Trophoblast cell (in vitro differentiated cells and primary cell): ENCODE measurements around the gene PPP3R2.

Experiments
- DNase-seq, 2 donors: peaks; one replicate each; pipeline ENCODE4 v3.0.0-alpha.2; 2016
- H2AFZ ChIP-seq: 2 replicates; pipeline ENCODE4 v1.6.1; 2013; ENCODE audit warnings: low read length, moderate library complexity, mild to moderate bottlenecking; ENCODE audit not compliant: insufficient read depth, poor library complexity
- H2AK5ac ChIP-seq: 2 replicates; pipeline ENCODE4 v1.6.1; 2013; ENCODE audit warnings: mild to moderate bottlenecking, low read length
- H2BK120ac ChIP-seq: 2 replicates; pipeline ENCODE4 v1.6.1; 2013; ENCODE audit warnings: low read length, mild to moderate bottlenecking, moderate library complexity; ENCODE audit not compliant: insufficient read depth, poor library complexity
- H2BK12ac ChIP-seq: 2 replicates; pipeline ENCODE4 v1.6.1; 2013; ENCODE audit warnings: mild to moderate bottlenecking, low read length, moderate library complexity
- H2BK5ac ChIP-seq: 2 replicates; pipeline ENCODE4 v1.6.1; 2013; ENCODE audit warnings: low read length, low read depth, moderate library complexity, mild to moderate bottlenecking; ENCODE audit not compliant: poor library complexity
- H3K14ac ChIP-seq: 2 replicates; pipeline ENCODE4 v1.6.1; 2013; ENCODE audit warnings: mild to moderate bottlenecking, low read length
- H3K18ac ChIP-seq: 2 replicates; pipeline ENCODE4 v1.6.1; 2013; ENCODE audit warnings: mild to moderate bottlenecking, low read length
- H3K23ac ChIP-seq: 2 replicates; pipeline ENCODE4 v1.6.1; 2013; ENCODE audit warnings: low read length
- H3K27ac ChIP-seq: 2 replicates; pipeline ENCODE4 v1.5.1; 2013; ENCODE audit warnings: low read depth, mild to moderate bottlenecking, inconsistent platforms, low read length, moderate library complexity
- H3K27me3 ChIP-seq: 2 replicates; pipeline ENCODE4 v1.6.1; 2013; ENCODE audit warnings: inconsistent platforms, mild to moderate bottlenecking, low read length, moderate library complexity; ENCODE audit not compliant: insufficient read depth
- H3K36me3 ChIP-seq, 2 experiments: 1 replicate in 1 of 2; 2 replicates in 1 of 2; pipeline ENCODE4 v1.6.1; 2013; ENCODE audit warnings: low read length in 2 of 2, mild to moderate bottlenecking in 2 of 2, moderate library complexity in 1 of 2; ENCODE audit not compliant: insufficient read depth in 2 of 2, control insufficient read depth in 1 of 2
- H3K4ac ChIP-seq: 2 replicates; pipeline ENCODE4 v1.6.1; 2013; ENCODE audit warnings: low read depth, mild to moderate bottlenecking, low read length, moderate library complexity
- H3K4me1 ChIP-seq, 2 experiments: 1 replicate in 1 of 2; 2 replicates in 1 of 2; pipeline ENCODE4 v1.6.1; 2013; ENCODE audit warnings: low read length in 2 of 2, mild to moderate bottlenecking in 2 of 2, moderate library complexity in 1 of 2; ENCODE audit not compliant: insufficient read depth in 2 of 2, control insufficient read depth in 1 of 2
- H3K4me2 ChIP-seq: 2 replicates; pipeline ENCODE4 v1.6.1; 2013; ENCODE audit warnings: inconsistent platforms, mild to moderate bottlenecking, low read length, moderate library complexity
- H3K4me3 ChIP-seq: 2 replicates; pipeline ENCODE4 v1.5.1; 2013; ENCODE audit warnings: mild to moderate bottlenecking, low read depth, low read length, inconsistent platforms
- H3K79me1 ChIP-seq: one replicate; pipeline ENCODE4 v1.6.1; 2013; ENCODE audit warnings: low read length
- H3K79me2 ChIP-seq: 2 replicates; pipeline ENCODE4 v1.6.1; 2013; ENCODE audit warnings: low read length, mild to moderate bottlenecking; ENCODE audit not compliant: control insufficient read depth, insufficient read depth, poor library complexity
- H3K9ac ChIP-seq: 2 replicates; pipeline ENCODE4 v1.6.1; 2013; ENCODE audit warnings: mild to moderate bottlenecking, low read length
- H3K9me3 ChIP-seq: 2 replicates; pipeline ENCODE4 v1.6.1; 2013; ENCODE audit warnings: low read depth, mild to moderate bottlenecking, control low read depth, inconsistent platforms, low read length; ENCODE audit not compliant: insufficient read depth
- H4K12ac ChIP-seq: 2 replicates; pipeline ENCODE4 v1.6.1; 2013; ENCODE audit warnings: low read depth, mild to moderate bottlenecking, low read length, moderate library complexity
- H4K8ac ChIP-seq: 2 replicates; pipeline ENCODE4 v1.6.1; 2013; ENCODE audit warnings: low read depth, mild to moderate bottlenecking, low read length, moderate library complexity
- H4K91ac ChIP-seq: one replicate; pipeline ENCODE4 v1.6.1; 2013; ENCODE audit warnings: low read depth, mild to moderate bottlenecking, low read length, moderate library complexity
- WGBS: extraction: QIAGEN DNeasy Blood & Tissue Kit; methylation state at CpG from one replicate; pipeline ENCODE4 v1.1.7; 2013; ENCODE audit warnings: missing lambda C conversion rate; ENCODE audit not compliant: insufficient read length, insufficient coverage; ENCODE audit errors: extremely low coverage; 5-methylcytosine and 5-hydroxymethylcytosine counted together

Gene PPP3R2

DNA sequence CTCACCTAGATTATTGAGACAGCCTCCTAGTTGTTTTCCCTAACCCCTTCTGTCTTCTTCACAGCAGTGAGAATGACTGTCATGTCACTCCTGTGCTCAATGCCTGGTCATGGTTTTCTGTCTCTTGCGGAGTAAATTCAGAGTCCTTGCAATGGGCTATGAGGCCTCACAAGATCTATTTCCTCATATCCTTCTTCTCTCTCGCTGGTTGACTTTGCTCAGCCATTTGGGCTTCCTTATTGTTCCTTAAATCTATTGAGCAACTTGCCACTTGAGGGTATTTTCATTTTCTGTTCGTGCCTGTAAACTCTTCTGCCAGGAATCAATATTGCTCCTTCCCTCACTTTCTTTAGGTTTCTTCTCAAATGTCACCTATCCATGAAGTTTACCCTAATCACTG lies 9.0 kb downstream of the PPP3R2 start:
- no peak overlapping the region for H3K4me2 ChIP-seq
- no peaks in the 10 kb centered on the region for H3K79me1 ChIP-seq
- no peaks in the 10 kb centered on the region for H3K27me3 ChIP-seq
- H2BK12ac ChIP-seq, result no peak overlapping the region
- H2BK5ac ChIP-seq, result no peak overlapping the region
- peak in 1 of 2 donors; percentile 12 for DNase-seq
- no peak overlapping the region for H3K18ac ChIP-seq
- no peaks in the 10 kb centered on the region for H3K79me2 ChIP-seq
- H2BK120ac ChIP-seq, result no peak overlapping the region
- no peak overlapping the region for H3K27ac ChIP-seq
- H3K14ac ChIP-seq, result no peak overlapping the region
- no peak overlapping the region for H4K12ac ChIP-seq
- no peaks in the 10 kb centered on the region for H3K4me1 ChIP-seq
- no peak overlapping the region for H4K91ac ChIP-seq
- no CpG with 5 or more reads among the region's 3 CpGs for WGBS
- H2AFZ ChIP-seq, result no peak overlapping the region
- H3K4ac ChIP-seq, result no peak overlapping the region
- no peaks in the 10 kb centered on the region for H3K36me3 ChIP-seq
- H2AK5ac ChIP-seq, result no peak overlapping the region
- no peak overlapping the region for H3K4me3 ChIP-seq
- no peak overlapping the region for H4K8ac ChIP-seq
- no peaks in the 10 kb centered on the region for H3K9me3 ChIP-seq
- no peak overlapping the region for H3K9ac ChIP-seq
- H3K23ac ChIP-seq, result no peak overlapping the region

DNA sequence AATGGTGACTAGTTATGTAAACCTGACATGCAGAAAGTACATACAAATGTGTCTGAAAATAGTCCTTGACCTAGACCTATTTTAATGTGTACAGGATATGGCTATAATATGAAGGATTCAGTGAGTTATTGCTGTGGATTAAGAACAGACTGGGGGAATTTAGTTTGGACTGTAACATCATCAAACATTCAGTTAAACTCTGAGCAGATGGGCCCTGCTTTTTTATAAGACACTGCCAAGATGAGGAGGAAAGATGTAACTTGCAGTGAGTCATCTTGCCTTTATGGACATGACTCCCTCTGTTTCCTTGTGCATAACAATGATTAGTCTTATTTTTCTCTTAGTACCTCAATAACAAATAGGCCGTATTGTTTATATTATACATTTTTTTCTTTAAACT lies 12.2 kb downstream of the PPP3R2 start:
- Histone ChIP-seq H2BK12ac (no peak overlapping the region), H3K18ac (no peak overlapping the region), H3K79me2 (no peaks in the 10 kb centered on the region), H3K4ac (no peak overlapping the region), H2AFZ (no peak overlapping the region), H3K23ac (no peak overlapping the region), H3K27ac (no peak overlapping the region), H3K9me3 (no peaks in the 10 kb centered on the region), H3K4me1 (no peaks in the 10 kb centered on the region), H3K79me1 (no peaks in the 10 kb centered on the region), H3K27me3 (no peaks in the 10 kb centered on the region), H2BK5ac (no peak overlapping the region), H4K8ac (no peak overlapping the region), H3K36me3 (no peaks in the 10 kb centered on the region), H2BK120ac (no peak overlapping the region), H4K91ac (no peak overlapping the region), H3K4me2 (no peak overlapping the region), H2AK5ac (no peak overlapping the region), H3K4me3 (no peak overlapping the region), H3K14ac (no peak overlapping the region), H4K12ac (no peak overlapping the region), H3K9ac (no peak overlapping the region)
- no peak for DNase-seq
- WGBS, result no CpG with 5 or more reads among the region's 1 CpG

DNA sequence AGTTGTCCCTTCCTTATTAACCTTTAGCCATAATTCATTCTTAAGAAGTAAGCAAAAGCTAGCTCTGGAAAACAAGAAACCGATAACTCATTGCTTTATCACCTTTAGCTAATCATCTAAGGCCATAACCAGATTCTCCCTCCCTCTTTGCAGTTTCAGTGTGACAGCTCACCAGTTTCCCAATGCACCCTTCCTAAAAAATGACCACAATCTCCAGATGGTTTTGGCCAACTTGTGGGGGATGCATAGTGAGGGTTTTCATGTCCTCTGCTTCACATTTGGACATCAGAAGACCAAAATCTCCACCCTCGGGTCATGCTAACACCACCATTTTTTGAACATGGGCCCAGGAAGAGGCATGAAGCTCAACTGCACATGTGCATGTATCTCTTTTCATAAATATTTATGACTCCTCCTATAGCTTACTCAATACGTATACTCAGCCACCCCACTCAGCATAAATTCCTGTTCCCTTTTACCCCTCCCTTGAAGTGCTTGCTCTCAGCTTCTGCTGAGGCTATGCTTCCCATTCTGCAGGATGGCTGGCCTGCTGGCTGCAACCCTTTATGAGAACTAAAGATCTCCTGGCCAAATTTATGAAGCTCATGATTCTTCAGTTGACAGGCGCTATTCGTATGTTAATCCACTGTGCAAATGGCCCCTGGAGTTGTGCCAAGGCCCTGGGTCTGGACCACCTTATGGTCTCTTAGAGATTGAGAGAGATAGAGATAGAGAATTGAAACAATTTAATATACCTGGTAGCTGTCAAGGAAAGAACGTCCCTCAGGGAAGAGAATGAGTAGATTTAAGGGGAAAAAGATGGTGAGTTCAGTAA lies 14.8 kb downstream of the PPP3R2 start:
- no CpG with 5 or more reads among the region's 6 CpGs for WGBS

DNA sequence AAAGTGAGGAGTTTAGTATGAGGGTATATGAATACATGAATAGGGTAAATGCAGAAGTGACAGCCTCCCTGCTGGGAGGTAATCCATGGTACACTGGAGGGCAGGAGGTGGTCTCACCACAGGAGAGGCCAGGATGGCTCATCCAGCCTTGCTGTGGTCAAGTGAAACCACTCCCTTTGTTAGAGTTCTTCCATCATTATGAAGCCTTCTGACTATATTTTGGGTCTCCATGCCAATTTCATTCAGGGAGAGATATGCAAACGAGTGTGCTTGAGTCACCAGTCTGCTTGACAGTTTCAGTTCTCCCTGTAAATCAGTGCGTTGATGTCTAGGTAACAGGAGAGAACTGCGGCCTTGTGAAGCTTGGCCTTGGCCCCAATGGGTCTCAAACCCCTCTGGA lies 16.4 kb downstream of the PPP3R2 start:
- no CpG with 5 or more reads among the region's 3 CpGs for WGBS
- H3K4me1 ChIP-seq, result no peaks in the 10 kb centered on the region
- no peak overlapping the region for H4K8ac ChIP-seq
- H2BK5ac ChIP-seq, result no peak overlapping the region
- no peak overlapping the region for H2AFZ ChIP-seq
- H2BK12ac ChIP-seq, result no peak overlapping the region
- no peak overlapping the region for H2AK5ac ChIP-seq
- no peak overlapping the region for H3K4ac ChIP-seq
- H3K9me3 ChIP-seq, result no peaks in the 10 kb centered on the region
- no peaks in the 10 kb centered on the region for H3K79me1 ChIP-seq
- no peak overlapping the region for H3K23ac ChIP-seq
- H4K91ac ChIP-seq, result no peak overlapping the region
- peaks cover 2% of the 10 kb centered on the region for H3K27me3 ChIP-seq
- no peak overlapping the region for H2BK120ac ChIP-seq
- H3K4me3 ChIP-seq, result no peak overlapping the region
- no peak overlapping the region for H3K9ac ChIP-seq
- H3K27ac ChIP-seq, result no peak overlapping the region
- no peaks in the 10 kb centered on the region for H3K79me2 ChIP-seq
- no peak overlapping the region for H3K4me2 ChIP-seq
- no peaks in the 10 kb centered on the region for H3K36me3 ChIP-seq
- H3K18ac ChIP-seq, result no peak overlapping the region
- H3K14ac ChIP-seq, result no peak overlapping the region
- H4K12ac ChIP-seq, result no peak overlapping the region
- DNase-seq, result no peak

More for the DNA sequence above, 14.8 kb downstream of the PPP3R2 start:
- Histone ChIP-seq H2BK12ac (no peak overlapping the region), H4K12ac (no peak overlapping the region), H2AFZ (no peak overlapping the region), H4K8ac (no peak overlapping the region), H3K27ac (no peak overlapping the region), H3K36me3 (no peaks in the 10 kb centered on the region), H4K91ac (no peak overlapping the region), H3K9ac (no peak overlapping the region), H3K18ac (no peak overlapping the region), H3K4me3 (no peak overlapping the region), H2BK5ac (no peak overlapping the region), H3K9me3 (no peaks in the 10 kb centered on the region), H3K79me2 (no peaks in the 10 kb centered on the region), H2AK5ac (no peak overlapping the region), H3K4me2 (no peak overlapping the region), H2BK120ac (no peak overlapping the region), H3K4ac (no peak overlapping the region), H3K27me3 (peaks cover 2% of the 10 kb centered on the region), H3K79me1 (no peaks in the 10 kb centered on the region), H3K4me1 (no peaks in the 10 kb centered on the region), H3K23ac (no peak overlapping the region), H3K14ac (no peak overlapping the region)
- DNase-seq, result no peak
